NB4 (cell line): ENCODE results near the gene CD44.

ENCODE experiments used
- CTCF ChIP-seq: IDR thresholded peaks from one replicate; pipeline ENCODE4 v1.5.1; 2012; ENCODE audit warnings: low read depth, low read length
- POLR2A ChIP-seq: IDR thresholded peaks from 2 replicates; pipeline ENCODE4 v1.6.1; 2011; ENCODE audit warnings: mild to moderate bottlenecking; ENCODE audit not compliant: insufficient read length; ENCODE audit errors: extremely low read depth

GRCh38 chr11:35144806-35145205 lies 5.8 kb downstream of the CD44 start:
- TF ChIP-seq CTCF, result no peak
- TF ChIP-seq POLR2A, result no peak
